CD4-positive, alpha-beta T cell treated with Interleukin-17A for 4 hours (primary cell): ENCODE results near the gene OR2V1.
"Not testable (repeated sequence)": the region's sequence is repeated elsewhere in the genome, so short reads cannot be mapped to it uniquely, and the experiment has no call there.

Experiments used
- DNase-seq: peaks from one replicate; pipeline ENCODE4 v3.0.0-alpha.2; 2020; ENCODE audit warnings: mixed read lengths

OR2V1 gene

DNA sequence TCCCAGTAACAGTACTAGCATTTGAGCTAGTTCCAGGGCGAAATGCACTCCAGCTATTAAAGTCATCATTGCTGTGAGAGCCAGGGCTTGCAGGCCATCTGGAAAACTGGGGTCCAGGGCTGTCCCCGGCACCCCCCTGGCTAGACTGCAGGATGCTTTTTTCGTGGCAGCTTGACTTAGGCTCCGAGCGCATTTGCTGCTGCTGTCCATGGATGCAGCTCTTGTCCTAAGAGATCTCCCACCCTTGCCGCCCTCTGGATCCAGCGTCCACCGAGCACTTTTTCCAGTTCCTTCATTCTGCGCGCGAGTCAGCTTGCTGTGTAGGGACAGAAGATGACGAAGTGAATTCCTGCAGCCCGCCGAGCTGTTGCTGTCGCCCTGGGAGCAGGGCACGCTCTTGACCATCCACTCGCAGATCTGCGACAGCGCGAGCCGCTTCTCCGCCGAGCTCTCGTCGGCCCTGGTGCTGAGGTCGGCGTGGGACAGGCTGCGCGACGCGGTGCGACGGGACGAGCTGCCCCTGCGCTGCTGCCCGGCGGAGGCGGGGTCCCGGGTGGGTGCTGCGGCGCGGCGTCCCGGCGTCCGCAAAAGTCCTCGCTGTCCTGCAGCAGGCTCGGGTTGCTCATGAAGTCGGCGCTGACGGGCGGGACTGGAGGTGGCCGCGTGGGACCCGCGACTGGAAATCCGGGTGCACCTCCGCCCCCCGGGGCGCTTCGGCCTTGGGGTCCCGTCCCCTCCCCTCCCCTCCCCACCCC lies 30.7 kb downstream of the OR2V1 start:
- no peak for DNase-seq

DNA sequence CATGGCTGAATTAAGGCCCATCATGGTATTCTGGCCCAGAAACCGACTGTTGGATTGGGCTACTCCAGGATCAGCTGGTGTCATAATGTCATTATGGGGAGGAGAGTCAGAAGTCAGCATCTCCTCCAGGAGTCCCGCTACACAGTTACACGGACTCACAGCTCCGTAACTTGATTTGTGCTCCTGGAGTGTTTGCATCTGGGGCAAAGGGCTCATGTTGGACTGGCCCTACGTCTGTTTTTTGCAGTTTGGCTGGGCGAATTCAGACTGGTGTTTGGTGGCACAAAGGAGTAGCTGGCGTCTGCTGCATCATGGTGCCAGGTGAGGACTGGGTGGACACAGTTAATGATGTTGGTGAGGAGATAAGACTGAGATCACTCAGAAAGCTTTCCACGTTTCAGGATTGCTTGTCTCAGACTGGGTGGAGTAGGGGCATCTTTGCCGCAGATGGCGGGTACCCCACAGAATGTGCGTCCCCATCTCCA lies 31.3 kb downstream of the OR2V1 start:
- no peak for DNase-seq

DNA sequence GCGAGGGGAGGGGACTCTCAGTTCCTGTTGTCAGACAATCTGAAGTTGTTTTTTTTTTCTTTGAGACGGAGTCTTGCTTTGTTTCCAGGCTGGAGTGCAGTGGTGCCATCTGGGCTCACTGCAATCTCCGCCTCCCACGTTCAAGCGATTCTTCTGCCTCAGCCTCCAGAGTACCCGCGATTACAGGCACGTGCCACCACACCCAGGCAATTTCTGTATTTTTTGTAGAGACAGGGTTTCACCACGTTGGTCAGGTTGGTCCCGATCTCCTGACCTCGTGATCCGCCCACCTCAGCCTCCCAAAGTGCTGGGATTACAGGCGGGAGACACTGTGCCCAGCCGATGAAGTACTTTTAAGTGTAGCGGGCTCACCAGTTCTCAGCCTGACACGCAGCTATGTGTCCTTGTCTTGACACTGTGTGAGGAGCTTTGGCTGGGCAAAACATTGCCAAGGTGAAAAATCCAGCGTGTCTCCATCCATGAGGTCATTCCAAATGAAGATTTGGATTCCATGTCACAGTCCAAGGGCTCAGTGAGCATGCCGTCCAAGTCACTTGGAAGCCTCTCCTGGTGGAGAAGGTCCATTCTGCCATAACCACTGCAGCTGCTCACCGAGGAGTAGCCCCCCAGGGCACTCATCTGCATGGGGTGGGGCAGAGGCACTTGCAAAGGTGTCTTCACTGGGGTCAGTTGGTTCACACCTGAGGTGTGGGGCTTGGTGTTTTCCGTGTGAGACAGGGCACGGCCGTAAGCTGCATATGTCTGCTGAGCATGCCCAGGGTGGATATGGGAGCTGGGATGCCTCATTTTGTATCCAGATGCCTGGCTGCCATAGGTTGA lies 32.0 kb downstream of the OR2V1 start:
- DNase-seq: no peak

DNA sequence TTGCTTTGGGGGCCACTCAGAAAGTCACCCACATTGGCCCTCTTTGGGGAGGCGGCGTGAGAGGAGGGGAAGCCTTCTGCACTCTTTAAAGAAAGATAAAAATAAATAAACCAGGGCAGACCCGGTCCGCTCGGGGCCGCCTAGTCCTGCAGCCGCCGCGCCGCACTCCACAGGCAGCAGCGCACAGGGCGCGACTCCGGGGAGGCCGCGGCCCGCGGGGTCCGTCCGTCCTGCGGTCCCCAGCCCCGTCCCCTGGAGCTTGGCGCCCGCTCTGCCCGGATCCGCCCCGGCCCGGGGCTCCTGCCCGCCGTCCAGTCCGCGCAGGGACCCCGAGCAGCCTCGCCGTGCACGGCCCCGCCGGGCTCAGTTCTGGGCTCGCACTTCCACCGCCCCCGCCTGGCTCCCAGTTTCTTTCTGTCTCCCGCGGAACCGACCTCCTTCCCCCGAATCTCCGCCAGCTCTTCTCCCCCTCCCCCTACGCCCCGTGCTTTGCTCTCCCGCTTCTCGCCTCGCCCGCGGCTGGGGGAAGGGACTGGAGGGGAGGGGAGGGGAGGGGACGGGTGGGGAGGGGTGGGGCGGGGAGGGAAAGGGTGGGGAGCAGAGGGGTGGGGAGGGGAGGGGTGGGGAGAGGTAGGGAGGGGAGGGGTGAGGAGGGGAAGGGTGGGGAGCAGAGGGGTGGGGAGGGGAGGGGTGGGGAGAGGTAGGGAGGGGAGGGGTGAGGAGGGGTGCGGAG lies 33.0 kb downstream of the OR2V1 start:
- DNase-seq: not testable (repeated sequence)

DNA sequence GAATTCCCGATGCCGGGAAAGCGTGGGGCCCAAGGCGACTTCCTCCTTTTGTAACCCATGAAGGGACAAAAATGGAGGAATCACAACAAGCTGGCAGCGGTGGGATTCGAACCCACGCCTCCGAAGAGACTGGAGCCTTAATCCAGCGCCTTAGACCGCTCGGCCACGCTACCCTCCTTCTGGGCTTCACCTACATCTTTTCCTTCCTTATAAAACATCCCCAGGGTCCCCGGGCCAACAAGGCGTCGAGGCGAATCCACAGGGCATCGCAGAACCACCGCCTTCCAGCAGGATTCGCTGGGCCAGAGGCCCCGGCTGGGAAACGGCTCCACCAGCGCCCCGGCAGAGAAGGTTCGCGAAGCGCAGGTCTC lies 33.6 kb downstream of the OR2V1 start:
- not testable (repeated sequence) for DNase-seq

DNA sequence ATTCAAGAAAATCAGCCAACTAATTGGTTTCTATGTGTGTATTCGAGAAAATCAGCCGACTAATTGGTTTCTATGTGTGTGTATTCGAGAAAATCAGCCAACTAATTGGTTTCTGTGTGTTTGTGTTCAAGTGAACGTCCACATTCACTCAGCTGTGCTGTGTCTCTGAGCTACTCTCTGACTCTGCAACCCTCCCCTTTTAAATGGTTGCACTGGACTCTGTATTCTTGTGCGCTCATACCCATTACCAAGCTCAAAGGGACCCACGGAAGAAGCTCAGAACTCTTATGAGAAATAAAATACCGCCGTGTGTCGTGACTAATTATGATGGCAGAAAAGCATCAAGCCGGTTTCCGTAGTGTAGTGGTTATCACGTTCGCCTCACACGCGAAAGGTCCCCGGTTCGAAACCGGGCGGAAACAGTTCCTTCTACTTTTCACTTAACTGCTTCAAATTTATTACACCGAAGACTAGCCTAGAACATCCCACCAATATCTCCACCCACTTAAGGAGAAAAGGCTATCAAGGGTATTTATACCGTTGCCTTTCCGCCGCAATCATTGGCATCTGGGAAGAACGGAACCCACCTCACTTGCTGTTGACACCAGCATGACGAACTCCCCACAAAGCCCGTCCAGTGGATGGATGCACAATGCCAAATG lies 34.1 kb downstream of the OR2V1 start:
- DNase-seq: not testable (repeated sequence)

DNA sequence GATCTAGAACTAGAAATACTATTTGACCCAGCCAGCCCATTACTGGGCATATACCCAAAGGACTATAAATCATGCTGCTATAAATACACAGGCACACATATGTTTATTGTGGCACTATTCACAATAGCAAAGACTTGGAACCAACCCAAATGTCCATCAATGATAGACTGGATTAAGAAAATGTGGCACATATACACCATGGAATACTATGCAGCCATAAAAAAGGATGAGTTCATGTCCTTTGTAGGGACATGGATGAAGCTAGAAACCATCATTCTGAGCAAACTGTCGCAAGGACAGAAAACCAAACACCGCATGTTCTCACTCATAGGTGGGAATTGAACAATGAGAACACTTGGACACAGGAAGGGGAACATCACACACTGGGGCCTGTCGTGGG lies 35.8 kb downstream of the OR2V1 start:
- not testable (repeated sequence) for DNase-seq

DNA sequence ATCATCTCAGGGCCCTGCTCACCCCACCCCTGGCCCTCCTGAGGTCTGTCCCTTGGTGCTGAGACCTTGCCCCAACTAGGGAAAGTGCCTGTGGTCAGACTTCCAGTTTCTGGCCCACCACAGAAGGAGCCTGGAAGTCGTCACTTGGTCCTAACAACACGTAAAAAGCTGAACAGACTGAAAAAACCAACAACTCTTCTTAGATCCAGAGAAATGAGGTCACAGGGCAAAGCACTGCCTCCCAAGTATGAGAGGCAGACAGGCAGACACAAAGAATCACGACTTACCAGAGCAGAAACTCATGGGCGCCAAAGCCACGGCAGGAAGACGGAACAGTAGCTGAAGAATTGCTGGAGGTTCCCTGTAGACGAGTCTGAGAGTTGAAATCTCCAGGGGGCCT lies 38.5 kb downstream of the OR2V1 start:
- no peak for DNase-seq

DNA sequence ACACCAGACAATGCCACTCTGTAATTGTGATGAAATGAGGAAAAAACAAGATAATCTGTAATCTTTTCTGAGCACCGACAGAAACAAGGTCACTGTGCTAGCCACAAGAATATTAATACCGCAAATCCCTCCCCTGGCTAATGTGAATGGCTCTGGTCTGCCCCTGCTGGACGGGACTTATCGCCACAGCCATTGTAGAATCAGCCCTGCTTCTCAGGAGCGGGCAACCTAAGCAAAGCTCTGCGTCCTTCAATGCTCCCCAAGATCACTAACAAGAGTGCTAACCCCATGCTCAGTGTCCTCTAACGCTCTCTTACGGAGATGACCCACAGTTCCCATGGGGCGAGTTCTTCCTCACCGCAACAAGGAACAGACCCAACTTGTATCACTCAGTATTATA lies 42.7 kb downstream of the OR2V1 start:
- DNase-seq: no peak

DNA sequence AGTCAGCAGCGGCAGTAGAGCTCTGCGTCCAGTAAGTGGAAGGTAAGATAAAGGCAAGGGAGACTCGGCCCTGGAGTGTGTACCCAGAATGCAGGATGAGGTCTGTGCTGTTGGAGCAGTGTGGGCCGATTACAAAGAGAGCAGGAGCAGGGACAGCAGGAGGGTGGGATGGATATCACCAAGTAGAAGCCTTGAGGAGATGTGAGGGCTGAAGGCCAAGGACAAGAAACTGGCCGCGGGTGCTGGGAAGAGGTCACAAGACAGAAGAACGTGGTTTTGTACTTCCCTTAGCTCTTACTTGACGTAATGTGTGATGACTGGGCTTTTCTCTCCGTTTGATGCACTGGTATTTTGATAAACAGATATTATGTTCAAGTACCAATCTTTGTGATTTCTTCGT lies 43.7 kb downstream of the OR2V1 start:
- DNase-seq: no peak

DNA sequence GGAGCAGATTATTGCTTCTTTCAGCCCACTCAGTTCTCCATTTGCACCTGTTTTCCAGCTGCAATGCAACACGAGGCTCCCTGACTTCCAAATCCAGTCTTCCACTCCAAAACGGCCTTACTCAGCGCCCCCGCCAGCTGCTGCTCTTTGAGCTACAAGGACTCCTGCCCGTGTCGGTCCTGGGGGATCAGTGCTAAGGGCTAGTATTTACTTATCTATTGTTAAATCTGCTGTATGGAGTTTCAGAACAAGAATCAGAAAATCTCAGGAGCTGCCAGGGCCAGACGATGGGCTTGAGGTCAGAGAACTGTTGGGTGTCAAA lies 44.1 kb downstream of the OR2V1 start:
- DNase-seq: no peak

DNA sequence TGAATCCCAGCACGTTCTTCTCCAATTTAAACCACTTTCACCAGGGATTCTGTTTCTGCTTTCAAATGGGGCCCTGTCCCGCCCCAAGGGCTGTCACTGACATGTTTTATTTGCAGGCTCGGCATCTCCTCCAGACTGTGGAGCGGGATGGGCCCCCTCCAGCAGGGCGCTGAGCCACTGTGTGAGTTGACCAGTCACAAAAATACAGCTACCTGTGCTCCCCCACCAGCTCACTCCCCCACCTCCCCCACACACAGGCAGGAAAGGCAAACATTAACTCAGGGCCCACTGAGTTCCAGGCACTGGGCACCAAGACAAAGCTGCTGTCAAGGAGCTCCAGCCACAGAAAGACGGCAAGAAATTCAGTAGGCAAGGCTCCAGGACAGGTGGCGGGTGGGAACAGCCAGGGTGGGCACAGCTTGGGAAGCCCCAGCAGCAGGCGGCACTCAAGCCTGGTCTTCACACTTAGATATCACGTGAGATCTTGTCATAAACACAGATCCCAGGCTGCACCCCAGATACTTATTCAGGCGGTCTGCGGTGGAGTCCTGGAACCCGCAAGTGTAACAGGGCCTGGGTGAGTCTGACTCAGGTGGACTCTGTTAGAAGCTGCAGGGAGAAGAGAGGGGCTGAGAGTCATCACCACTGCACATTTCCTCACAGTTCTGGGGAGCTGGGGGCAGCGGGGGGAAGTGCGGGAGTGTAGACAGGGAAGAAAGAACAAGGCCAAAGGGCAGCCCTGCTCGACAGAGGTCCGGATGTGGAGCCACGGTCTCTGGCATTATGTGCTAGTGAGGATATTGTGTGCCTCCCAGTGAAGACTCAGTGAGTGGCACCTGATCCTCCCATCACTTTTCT lies 44.7 kb downstream of the OR2V1 start:
- DNase-seq: no peak

DNA sequence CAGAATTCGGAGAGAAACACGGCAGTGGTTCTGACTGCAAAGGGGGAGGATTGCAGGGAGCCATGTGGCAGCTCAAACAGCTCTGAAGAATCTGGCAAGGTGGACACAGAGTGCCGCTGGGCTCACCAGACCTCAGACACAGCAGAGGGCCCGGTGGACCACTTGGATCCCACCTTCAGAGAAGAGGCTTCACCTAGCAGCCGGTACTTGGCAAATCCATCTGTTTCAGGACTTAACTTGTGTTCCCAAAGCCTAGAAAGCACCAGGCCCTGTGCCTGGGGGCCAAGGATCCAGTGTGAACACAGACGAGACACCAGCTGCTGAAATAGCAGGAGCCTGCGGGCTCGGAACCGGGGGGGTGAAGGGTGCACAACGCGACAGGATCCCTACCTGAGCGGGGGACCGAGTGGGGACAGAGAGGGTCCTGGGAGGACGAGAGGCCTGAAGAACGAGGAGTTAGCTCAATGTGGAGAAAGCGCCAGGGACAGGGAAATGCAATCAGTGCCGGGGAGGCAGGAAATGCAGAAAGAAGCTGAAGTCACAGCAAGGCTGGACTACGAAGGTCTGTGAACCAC lies 46.3 kb downstream of the OR2V1 start:
- no peak for DNase-seq

DNA sequence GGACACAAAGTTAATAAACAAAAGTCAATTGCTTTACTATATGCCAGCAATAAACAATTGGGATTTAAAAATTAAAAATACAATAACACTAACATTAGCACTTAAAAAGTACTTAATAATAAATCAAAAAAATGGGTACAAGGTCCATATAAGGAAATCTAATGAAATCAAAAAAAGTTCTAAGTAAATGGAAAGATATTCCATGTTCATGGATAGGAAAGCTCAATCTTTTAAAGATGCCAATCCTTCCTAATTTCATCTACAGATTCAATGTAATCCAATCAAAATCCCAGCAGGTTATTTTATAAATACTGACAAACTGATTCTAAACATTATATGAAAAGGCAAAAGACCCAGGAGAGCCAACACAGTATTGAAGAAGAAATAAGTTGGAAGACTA lies 49.0 kb downstream of the OR2V1 start:
- DNase-seq: no peak

DNA sequence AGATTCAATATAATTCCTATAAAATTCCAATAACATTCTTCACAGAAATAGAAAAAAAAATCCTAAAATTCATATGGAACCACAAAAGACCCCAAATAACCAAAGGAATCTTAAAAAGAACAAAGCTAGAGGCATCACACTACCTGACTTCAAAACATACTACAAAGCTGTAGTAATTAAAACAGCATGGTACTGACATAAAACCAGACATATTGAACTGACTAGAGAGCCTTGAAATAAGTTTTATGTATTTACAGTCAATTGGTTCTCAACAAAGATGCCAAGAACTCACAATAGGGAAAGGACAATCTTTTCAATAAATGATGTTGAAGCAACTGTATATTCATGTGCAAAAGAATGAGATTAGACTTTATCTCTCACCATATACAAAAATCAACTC lies 54.0 kb downstream of the OR2V1 start:
- DNase-seq: no peak
